Sigmoid colon (tissue), 7 donors: Measurements from ENCODE around the gene FRS2. TPM values are rescaled to one million over a fixed set of nuclear protein-coding genes. Genes with fewer than 3 reads are reported as not detected.

Experiments used
- DNase-seq: peaks from one replicate; pipeline ENCODE4 v3.0.0-alpha.2; 2019
- H3K27ac ChIP-seq, 4 donors: fragments of 200-600 bp; sonication (generic); one replicate each; pipeline ENCODE4 v1.5.1; 2016 to 2019; ENCODE audit warnings: mild to moderate bottlenecking in 1 of 4
- H3K27me3 ChIP-seq, 3 donors: fragments of 200-600 bp; sonication (generic); one replicate each; pipeline ENCODE4 v1.5.1; 2019; ENCODE audit warnings: mild to moderate bottlenecking in 1 of 3
- H3K36me3 ChIP-seq, 4 donors: fragments of 200-600 bp; sonication (generic); one replicate each; pipeline ENCODE4 v1.5.1; 2016 to 2019
- H3K4me1 ChIP-seq, 4 donors: fragments of 200-600 bp; sonication (generic); one replicate each; pipeline ENCODE4 v1.5.1; 2017 to 2019
- H3K4me3 ChIP-seq, 4 donors: fragments of 200-600 bp; sonication (generic); one replicate each; pipeline ENCODE4 v1.5.1; 2017 to 2019; ENCODE audit warnings: mild to moderate bottlenecking in 2 of 4, moderate library complexity in 1 of 4
- H3K9me3 ChIP-seq, 4 donors: fragments of 200-600 bp in 3 of 4; sonication (generic) in 3 of 4; one replicate each; pipeline versions ENCODE4 v1.5.1 to v1.6.1; 2013 to 2019
- CTCF ChIP-seq, 4 experiments: fragments of 450-650 bp in 3 of 4; fragments of 200-600 bp in 1 of 4; IDR thresholded peaks; one replicate each; pipeline ENCODE4 v1.5.1; 2016 to 2019; ENCODE audit warnings: antibody characterized with exemption in 4 of 4, mild to moderate bottlenecking in 3 of 4, moderate library complexity in 2 of 4
- EP300 ChIP-seq, 4 donors: sonication (generic); formaldehyde crosslinking; IDR thresholded peaks; one replicate each; pipeline ENCODE4 v1.6.1; 2017; ENCODE audit warnings: antibody characterized with exemption in 4 of 4
- POLR2A ChIP-seq, 2 donors: fragments of 450-650 bp; IDR thresholded peaks; one replicate each; pipeline ENCODE4 v1.6.1; 2016; ENCODE audit warnings: antibody characterized with exemption in 2 of 2, mild to moderate bottlenecking in 2 of 2, moderate library complexity in 2 of 2
- POLR2AphosphoS5 ChIP-seq, 4 donors: sonication (generic); formaldehyde crosslinking; IDR thresholded peaks; one replicate each; pipeline ENCODE4 v1.6.1; 2017; ENCODE audit warnings: antibody characterized with exemption in 4 of 4
- WGBS, 2 donors: extraction: QIAGEN DNeasy Blood & Tissue Kit; methylation state at CpG; one replicate each; pipeline ENCODE4 v1.1.7; 2013; 5-methylcytosine and 5-hydroxymethylcytosine counted together
- intact Hi-C: fragments of 100-400 bp; cut with DNase I; formaldehyde crosslinking; loops from one replicate; pipeline ENCODE4 v1.15.1; 2023
- polyA plus RNA-seq, 3 donors: library from polyadenylated mRNA; stranded (reverse); fragments of 200-250 nt; gene quantifications; one replicate each; pipeline ENCODE4 v1.2.3, GENCODE V29; 2013
- total RNA-seq, 4 donors: library from RNA; depleted of rRNA; stranded (reverse); fragments of >200 nt; gene quantifications; one replicate each; pipeline ENCODE4 v1.1.0, GENCODE V29; 2016
- donor health status: healthy with polysubstance abuse.
- donor health status: Bipolar disorder and iron deficiency.
- donor health status: healthy.

The FRS2 gene
- total and polyA plus RNA-seq, 7 donors = 7.6 to 48.4 (median 33.8) TPM

GRCh38 chr12:69608114-69608513, 137.9 kb downstream of the FRS2 start:
- H3K27me3 ChIP-seq = no peaks in the 10 kb centered on the region
- H3K9me3 ChIP-seq = no peaks in the 10 kb centered on the region
- H3K36me3 ChIP-seq = peaks cover 0 to 6% (median 2%) of the 10 kb centered on the region in 4 donors
- TF ChIP-seq EP300 (IDR thresholded peaks at IDR 0.05) (no peak), POLR2AphosphoS5 (IDR thresholded peaks at IDR 0.05) (no peak), CTCF (IDR thresholded peaks at IDR 0.05) (no peak), POLR2A (IDR thresholded peaks at IDR 0.05) (no peak)
- no peak for DNase-seq
- no peaks in the 10 kb centered on the region for H3K4me1 ChIP-seq
- intact Hi-C loops = no loop called here
- no peak overlapping the region for H3K27ac ChIP-seq
- no peak overlapping the region for H3K4me3 ChIP-seq
- 76 to 77% methylated on average over 2 of the region's 2 CpGs for WGBS, 2 donors

GRCh38 chr12:69610126-69610525, 139.9 kb downstream of the FRS2 start:
- no peak for DNase-seq
- intact Hi-C loops = no loop called here
- WGBS, 2 donors = 93 to 94% methylated on average over 15 of the region's 15 CpGs

GRCh38 chr12:69610729-69611128, 140.5 kb downstream of the FRS2 start, which contains the start of gene LRRC10:
TSS of gene LRRC10 (minus strand) at chr12:69610907. CDS start at chr12:69610838, 69 bp downstream.
- Histone ChIP-seq H3K36me3 (no peaks in the 10 kb centered on the region), H3K27ac (no peak within 1 kb of the TSS), H3K4me1 (no peaks in the 10 kb centered on the region), H3K9me3 (no peaks in the 10 kb centered on the region), H3K27me3 (no peaks in the 10 kb centered on the region), H3K4me3 (no peak within 1 kb of the TSS)
- DNase-seq = no peak
- intact Hi-C loops = no loop called here
- WGBS, 2 donors = 95 to 97% methylated on average over 11 of the region's 11 CpGs
- TF ChIP-seq EP300 (IDR thresholded peaks at IDR 0.05) (no peak), CTCF (IDR thresholded peaks at IDR 0.05) (no peak), POLR2AphosphoS5 (IDR thresholded peaks at IDR 0.05) (no peak), POLR2A (IDR thresholded peaks at IDR 0.05) (no peak)

More at GRCh38 chr12:69610126-69610525, 139.9 kb downstream of the FRS2 start:
- Histone ChIP-seq H3K36me3 (no peaks in the 10 kb centered on the region), H3K27ac (no peak overlapping the region), H3K27me3 (no peaks in the 10 kb centered on the region), H3K4me3 (no peak overlapping the region), H3K4me1 (no peaks in the 10 kb centered on the region), H3K9me3 (no peaks in the 10 kb centered on the region)
- no peak for TF ChIP-seq EP300 (IDR thresholded peaks at IDR 0.05)
- no peak for TF ChIP-seq POLR2AphosphoS5 (IDR thresholded peaks at IDR 0.05)
- TF ChIP-seq POLR2A (IDR thresholded peaks at IDR 0.05) = no peak
- TF ChIP-seq CTCF (IDR thresholded peaks at IDR 0.05) = no peak

- Histone ChIP-seq H3K27me3 (no peaks in the 10 kb centered on the region), H3K36me3 (no peaks in the 10 kb centered on the region), H3K4me3 (no peak overlapping the region), H3K9me3 (no peaks in the 10 kb centered on the region), H3K4me1 (no peaks in the 10 kb centered on the region), H3K27ac (no peak overlapping the region)
- TF ChIP-seq POLR2AphosphoS5 (IDR thresholded peaks at IDR 0.05) (no peak), EP300 (IDR thresholded peaks at IDR 0.05) (no peak), CTCF (IDR thresholded peaks at IDR 0.05) (no peak), POLR2A (IDR thresholded peaks at IDR 0.05) (no peak)
- intact Hi-C loops = no loop called here
- DNase-seq = no peak
Measured at GRCh38 chr12:69613351-69613750, 143.2 kb downstream of the FRS2 start.

GRCh38 chr12:69616025-69616424, 145.8 kb downstream of the FRS2 start:
- no peak overlapping the region for H3K27ac ChIP-seq
- DNase-seq = no peak
- intact Hi-C loops = no loop called here
- H3K9me3 ChIP-seq = no peaks in the 10 kb centered on the region
- H3K27me3 ChIP-seq = no peaks in the 10 kb centered on the region
- no peaks in the 10 kb centered on the region for H3K4me1 ChIP-seq
- TF ChIP-seq POLR2AphosphoS5 (IDR thresholded peaks at IDR 0.05) = no peak
- no peak for TF ChIP-seq POLR2A (IDR thresholded peaks at IDR 0.05)
- TF ChIP-seq EP300 (IDR thresholded peaks at IDR 0.05) = no peak
- TF ChIP-seq CTCF (IDR thresholded peaks at IDR 0.05) = no peak
- no peaks in the 10 kb centered on the region for H3K36me3 ChIP-seq
- WGBS, 2 donors = 83 to 87% methylated on average over 14 of the region's 14 CpGs
- no peak overlapping the region for H3K4me3 ChIP-seq
